ENCODE data around the gene PPP5C.
A peak's percentile ranks its signal among the peaks of the same experiment; 100 is the strongest.
"Not testable (repeated sequence)": the region's sequence is repeated elsewhere in the genome, so short reads cannot be mapped to it uniquely, and the experiment has no call there.

PPP5C gene

DNA sequence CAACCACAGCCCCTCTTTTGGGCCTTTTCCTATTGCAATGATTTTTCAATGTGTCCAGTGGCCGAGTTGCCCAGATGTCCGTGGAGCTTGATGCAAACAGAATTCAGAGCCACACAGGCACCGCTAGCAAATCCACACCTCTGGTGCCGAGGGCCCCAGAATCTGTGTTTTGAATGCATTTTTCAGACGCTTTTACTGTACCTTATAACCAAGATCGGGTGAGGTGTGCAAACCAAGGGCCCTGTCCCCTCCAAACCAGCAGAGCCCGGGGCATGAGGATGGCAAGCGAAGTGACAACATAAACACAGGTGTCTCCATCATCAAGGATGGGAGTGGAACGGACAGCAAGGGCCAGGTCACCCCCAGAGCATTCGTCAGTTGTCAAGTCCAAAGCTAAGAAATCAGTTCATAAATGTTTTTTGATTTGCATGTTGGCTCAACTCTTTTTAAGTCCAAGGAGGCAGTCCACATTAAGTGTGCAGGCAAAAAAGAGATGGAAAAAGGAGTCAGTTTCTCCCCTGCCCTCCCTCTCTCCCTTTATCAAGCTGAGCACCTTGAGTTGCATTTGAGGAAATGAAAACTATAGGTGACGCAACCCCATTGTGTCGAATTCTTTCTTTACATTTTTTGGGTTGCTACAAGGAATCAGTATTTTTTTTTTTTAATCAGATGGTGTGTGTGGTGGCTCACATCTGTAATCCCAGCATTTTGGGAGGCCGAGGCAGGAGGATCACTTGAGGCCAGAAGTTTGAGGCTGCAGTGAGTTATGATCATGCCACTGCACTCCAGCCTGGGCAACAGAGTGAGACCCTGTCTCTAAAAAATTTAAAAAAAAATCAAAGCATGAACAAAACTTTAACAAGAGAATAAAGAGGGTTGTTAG lies 63.6 kb downstream of the PPP5C start:
- DNase-seq (ENCODE audit: low spot score), result no peak

DNA sequence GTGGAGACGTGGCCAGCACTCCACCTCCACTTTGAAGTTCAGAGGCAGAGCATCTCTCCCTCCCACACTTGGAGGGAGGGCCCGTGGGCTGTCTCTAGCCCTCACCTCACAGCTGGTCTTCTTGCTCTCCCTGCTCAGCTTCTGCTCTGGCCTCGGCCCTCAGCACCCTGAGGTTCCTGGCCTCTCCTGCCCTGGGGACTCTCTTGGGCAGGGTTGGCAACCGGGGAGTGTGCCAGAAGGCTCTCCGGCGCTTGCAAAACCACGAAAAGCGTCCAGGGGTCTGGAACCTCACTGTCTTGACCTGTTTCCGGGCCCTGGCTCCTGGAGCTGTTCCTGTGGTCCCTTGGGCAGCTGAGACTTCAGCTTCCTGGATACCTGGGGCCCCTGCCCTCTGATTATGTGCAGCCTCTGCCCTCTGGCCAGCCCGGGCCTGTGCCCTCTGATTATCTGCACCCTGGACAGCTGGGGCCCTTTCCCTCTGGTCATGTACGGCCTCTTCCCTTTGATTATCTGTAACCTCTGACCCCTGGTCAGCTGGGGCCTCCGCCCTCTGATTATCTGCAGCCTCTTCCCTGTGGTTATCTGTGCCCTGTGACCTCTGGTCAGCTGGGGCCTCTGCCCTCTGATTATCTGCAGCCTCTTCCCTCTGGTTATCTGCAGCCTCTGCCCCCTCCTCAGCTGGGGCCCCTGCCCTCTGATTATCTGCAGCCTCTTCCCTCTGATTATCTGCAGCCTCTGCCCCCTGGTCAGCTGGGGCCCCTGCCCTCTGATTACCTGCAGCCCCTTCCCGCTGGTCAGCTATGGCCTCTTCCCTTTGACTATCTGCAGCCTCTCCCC lies 64.4 kb downstream of the PPP5C start:
- DNase-seq (ENCODE audit: low spot score), result no peak

DNA sequence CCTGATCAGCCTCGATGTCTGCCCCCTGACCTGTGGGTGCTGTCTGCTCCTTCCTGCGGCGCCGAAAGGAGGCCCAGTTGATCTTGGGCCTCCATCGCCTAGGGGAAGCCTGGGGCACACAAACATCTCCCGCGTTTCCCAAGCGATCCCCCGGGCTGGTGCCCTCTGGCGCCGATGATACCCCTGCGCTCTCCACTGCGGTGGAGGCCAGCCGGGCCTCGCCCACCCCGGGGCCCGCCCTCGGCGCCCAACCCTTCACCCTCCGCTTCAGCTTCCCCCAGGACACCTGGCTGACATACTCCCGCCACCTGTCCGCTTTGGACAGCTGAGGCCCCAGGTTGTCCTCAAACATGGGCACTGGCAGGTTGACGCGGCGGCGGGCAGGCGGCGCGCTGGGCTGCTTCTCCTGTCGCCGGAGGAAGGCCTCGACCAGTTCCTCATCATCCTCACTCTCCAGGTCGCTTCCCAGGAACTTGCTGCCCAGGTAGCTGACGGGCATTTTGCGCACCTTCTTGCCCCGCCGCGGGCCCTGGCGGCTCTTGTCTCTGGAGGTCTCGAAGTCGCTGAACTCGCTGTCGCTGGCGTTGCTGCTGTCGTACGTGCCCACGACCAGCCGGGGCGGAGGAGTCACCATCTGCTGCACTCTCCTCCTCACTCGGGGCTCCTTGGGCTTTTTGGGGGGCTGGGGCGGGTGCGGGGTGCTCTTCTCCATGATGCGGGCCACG lies 65.2 kb downstream of the PPP5C start:
- DNase-seq (ENCODE audit: low spot score), result no peak

- DNase-seq (ENCODE audit: low spot score), result no peak
Observed at GRCh38 chr19:46412650-46413261, 65.9 kb downstream of the PPP5C start.

DNA sequence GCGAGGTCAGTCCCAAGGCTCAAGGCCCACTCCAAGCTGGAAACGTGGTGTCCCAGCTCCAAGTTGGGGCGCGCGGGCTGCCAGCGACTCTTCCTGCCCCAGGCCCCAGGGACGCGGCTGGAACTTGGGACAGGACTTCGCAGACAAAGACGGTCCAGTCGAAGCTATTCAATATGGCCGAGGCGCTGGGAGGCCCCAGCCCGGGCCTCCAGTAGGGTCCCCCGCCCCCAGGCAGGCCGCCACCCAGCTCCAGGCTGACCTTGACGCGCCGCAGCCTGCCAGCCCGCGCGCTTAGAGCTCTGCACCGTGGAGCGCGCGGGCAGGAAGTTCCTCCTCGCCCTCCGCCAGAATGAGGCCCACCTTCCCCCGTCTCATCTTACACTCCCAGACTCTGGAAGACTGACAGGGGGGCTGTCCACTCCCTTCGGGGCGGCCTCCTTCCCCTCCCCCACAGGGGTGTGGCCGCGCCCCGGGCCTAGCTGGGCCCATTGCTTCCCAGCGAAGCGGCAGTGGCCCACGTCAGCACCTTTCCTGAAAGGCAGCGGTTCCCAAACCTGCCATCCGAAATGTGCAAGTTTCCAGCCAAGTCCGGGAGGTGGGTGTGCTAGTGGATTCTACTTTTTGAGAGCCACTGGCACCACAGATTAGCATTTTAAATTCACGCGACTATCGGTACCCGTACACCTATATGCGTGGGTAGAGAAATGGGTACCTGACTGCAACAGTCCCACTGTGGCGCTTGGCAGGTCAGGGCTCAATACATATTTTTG lies 66.6 kb downstream of the PPP5C start, which contains the start of gene CCDC8:
TSS of gene CCDC8 (minus strand) at position 303 of the 770 bp plus-strand sequence. CDS start 754 bp downstream, outside the sequence.
- peak; percentile 72 for DNase-seq (ENCODE audit: low spot score)

DNA sequence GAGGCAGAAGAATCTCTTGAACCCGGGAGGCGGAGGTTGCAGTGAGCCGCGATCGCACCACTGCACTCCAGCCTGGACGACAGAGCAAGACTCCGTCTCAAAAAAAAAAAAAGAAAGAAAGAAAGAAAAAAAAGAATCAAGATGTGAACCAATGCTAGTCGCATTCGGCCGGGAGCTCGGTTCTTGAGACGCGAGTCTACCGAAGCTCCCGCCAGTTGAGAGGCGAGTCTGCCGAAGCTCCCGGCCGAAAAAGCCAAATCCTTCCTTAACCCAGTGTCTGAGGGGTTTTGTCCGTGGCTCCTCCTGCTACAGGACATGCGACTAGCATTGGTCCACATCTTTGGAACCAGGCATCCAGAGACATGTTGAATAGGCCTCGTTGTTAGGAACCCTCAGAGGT lies 68.0 kb downstream of the PPP5C start:
- not testable (repeated sequence) for DNase-seq (ENCODE audit: low spot score)

- DNase-seq (ENCODE audit: low spot score), result peak; percentile 96
Observed at GRCh38 chr19:46415804-46416709, 69.2 kb downstream of the PPP5C start.

DNA sequence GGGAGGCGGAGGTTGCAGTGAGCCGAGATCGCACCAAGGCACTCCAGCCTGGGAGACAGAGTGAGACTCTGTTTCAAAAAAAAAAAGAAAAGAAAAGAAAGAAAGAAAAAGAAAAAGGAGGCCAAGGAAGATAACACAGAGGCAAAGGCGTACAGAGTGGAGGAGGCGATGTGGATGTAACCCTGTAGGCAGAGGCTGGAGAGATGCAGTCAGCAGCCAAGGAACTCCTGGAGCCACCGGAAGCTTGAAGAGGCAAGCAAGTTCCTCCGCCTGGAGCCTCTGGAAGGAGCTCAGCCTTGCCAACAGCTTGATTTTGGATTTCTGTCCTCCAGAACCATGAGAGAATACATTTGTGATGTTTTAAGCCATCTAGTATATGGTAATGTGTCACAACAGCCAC lies 73.2 kb downstream of the PPP5C start:
- no peak for DNase-seq (ENCODE audit: low spot score)

DNA sequence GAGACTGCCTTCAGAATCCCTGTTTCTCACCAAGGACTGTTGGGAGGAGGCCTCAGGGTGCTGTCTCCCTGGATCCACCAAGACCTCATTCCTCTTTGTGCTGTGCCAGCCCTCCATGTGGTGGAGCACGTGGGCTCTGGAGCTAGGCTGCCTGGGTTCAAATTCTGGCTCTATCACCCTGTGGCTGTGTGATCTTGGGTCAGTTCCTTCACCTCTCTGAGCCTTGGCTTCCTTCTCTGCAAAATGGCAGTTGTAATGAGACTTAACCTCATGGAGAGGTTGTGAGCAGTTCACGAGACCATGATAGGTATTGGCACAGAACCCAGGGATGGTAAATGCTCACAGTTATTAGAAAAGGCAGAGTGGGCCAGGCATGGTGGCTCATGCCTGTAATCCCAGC lies 75.5 kb downstream of the PPP5C start:
- DNase-seq (ENCODE audit: low spot score), result no peak

GRCh38 chr19:46423188-46423587 lies 76.3 kb downstream of the PPP5C start:
- no peak for DNase-seq (ENCODE audit: low spot score)

DNA sequence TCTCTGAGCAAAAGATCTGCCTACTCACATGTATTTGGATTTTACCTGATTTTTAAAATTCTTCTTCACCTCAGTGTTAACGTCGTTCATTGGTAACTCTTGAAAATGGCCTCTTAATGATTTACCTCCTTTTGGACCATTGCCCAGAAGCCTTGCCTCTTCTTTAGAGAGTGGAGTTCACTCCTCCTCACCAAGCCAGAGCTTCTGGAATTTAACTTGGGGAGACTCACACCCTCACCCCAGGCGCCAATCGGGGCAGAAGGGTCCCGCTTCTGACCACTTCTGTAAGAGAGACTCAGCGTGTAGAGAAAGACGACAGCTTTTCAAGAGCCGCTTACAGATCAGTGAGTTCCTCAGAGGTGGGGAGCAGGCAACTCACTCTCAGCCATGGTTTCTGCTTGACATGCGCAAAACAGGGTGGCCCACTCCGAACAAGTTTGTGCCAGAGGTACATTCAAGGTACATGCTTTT lies 79.2 kb downstream of the PPP5C start:
- DNase-seq (ENCODE audit: low spot score), result no peak

DNA sequence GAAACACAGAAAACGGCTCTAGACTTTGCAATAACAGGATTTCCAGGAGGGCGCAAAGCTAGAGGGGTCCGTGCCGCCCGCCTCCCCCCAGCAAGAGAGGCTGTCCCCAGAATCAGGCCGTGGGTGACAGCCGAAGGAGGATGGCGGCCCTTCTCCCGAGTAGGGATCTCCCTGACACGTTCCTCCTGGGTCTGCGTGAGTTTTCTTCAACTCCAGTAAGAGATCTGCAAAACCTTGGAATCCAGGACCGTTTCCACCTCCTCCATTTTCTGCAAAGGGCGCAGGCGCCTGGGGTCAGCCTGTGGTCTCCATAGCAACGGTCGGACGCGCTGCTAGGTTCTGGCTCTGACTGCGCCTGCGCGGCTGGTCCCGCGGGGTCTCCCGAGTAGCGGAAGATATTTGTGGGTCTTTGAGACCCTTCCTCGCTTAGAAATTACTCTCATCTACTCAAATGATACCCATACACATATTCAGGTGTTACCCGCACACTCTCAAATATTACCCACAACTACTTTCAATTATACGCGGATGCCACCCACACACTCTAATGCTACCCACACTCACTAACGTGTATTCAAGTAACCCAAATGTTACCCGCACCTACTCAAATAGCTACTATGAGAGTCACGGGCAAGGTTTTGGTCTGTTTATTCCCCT lies 79.7 kb downstream of the PPP5C start:
- peak; percentile 86 for DNase-seq (ENCODE audit: low spot score)

- no peak for DNase-seq (ENCODE audit: low spot score)
Observed at GRCh38 chr19:46427518-46428045, 80.7 kb downstream of the PPP5C start.

GRCh38 chr19:46428239-46429135 lies 81.6 kb downstream of the PPP5C start, which contains the start of gene PNMA8C:
PNMA8C (minus strand) TSS chr19:46428936; CDS start chr19:46428359, 577 bp downstream.
- DNase-seq (ENCODE audit: low spot score), result no peak

DNA sequence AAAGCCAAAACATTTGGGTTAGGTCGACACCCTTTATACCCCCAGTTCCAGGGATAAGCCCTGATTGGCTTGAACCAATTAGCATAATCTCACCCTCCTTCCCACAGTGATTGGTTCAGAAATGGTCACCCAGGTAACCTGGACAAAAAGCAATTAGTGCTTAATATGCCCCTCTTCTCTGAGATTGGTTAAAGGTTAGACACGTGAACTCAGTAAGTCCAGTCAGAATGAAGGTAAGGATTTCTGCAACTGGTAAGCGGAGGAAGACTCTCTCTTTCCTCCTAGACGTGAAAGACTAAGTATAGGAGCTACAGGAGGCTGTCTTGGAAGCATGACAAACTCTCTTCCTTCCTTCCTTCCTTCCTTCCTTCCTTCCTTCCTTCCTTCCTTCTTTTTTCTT lies 83.1 kb downstream of the PPP5C start:
- DNase-seq (ENCODE audit: low spot score), result no peak

- no peak for DNase-seq (ENCODE audit: low spot score)
Observed at GRCh38 chr19:46431824-46432223, 84.9 kb downstream of the PPP5C start.

DNA sequence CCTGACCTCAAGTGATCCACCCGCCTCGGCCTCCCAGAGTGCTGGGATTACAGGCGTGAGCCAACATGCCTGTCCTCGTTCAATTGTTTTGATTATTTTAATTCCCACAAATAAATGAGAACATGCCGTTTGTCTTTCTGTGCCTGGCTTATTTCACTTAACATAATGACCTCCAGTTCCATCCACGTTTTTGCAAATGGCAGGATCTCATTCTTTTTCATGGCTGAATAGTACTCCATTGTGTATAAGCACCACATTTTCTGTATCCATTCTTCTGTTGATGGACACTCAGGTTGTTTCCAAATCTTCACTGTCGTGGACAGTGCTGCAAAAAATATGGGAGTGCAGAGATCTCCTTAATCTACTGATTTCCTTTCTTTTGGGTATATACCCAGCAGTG lies 86.6 kb downstream of the PPP5C start:
- not testable (repeated sequence) for DNase-seq (ENCODE audit: low spot score)

DNA sequence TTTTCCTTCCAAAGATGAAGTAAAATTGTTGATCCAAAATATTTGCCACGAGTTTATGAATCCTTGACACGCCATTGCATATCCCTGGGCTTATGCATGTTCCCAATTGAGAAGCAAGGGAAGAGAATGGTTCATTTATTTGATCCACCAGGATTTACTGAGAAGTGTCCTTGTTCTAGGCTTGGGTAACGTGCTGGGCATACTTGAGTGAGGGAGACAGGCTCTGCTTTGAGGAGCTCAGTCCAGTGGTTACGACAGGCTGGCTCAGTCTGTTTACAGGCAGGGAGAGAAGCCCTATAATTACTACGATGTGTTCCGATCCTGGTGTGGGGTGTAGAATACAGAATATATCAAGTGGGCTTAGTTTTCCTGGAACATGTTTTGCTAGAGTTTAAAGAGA lies 88.1 kb downstream of the PPP5C start:
- no peak for DNase-seq (ENCODE audit: low spot score)

Measured in D341Med (cell line).